HL-60 (cell line): Measurements from ENCODE around the gene EIF3I.

ENCODE experiments used
- CTCF ChIP-seq: IDR thresholded peaks from one replicate; pipeline ENCODE4 v1.5.1; 2011; ENCODE audit warnings: low read length, control low read depth, inconsistent platforms; ENCODE audit not compliant: insufficient read depth
- POLR2AphosphoS5 ChIP-seq: IDR thresholded peaks from 2 replicates; pipeline ENCODE4 v1.6.1; 2012; ENCODE audit warnings: low read depth
- SPI1 ChIP-seq: IDR thresholded peaks from 2 replicates; pipeline ENCODE4 v1.6.1; 2012; ENCODE audit warnings: low read depth, mild to moderate bottlenecking, borderline replicate concordance

GRCh38 chr1:32273391-32274208 lies 51.4 kb downstream of the EIF3I start:
- no peak for TF ChIP-seq CTCF
- no peak for TF ChIP-seq POLR2AphosphoS5
- no peak for TF ChIP-seq SPI1
